Frontal cortex (tissue), 4 donors: ENCODE measurements around the gene ZNF687. TPM values are rescaled to one million over a fixed set of nuclear protein-coding genes. Genes with fewer than 3 reads are reported as not detected.
"Not testable (repeated sequence)": the region's sequence is repeated elsewhere in the genome, so short reads cannot be mapped to it uniquely, and the experiment has no call there.

Experiments used
- DNase-seq, 2 donors: peaks; one replicate each; pipeline ENCODE4 v3.0.0; 2012; ENCODE audit warnings: low spot score in 2 of 2
- FAIRE-seq: peaks from 2 replicates; lab custom pipeline; 2012; peaks lifted over from hg19 to GRCh38; lab: Jason Lieb, UNC
- total RNA-seq: library from RNA; depleted of rRNA; stranded (reverse); fragments of >200 nt; gene quantifications from one replicate; pipeline ENCODE4 v1.2.3, GENCODE V29; 2014
- donor health status: control.
- donor health status: control.
- donor health status: control.

Gene ZNF687
- total RNA-seq, 1 donor from 2014 or later = 4.9 TPM

DNA sequence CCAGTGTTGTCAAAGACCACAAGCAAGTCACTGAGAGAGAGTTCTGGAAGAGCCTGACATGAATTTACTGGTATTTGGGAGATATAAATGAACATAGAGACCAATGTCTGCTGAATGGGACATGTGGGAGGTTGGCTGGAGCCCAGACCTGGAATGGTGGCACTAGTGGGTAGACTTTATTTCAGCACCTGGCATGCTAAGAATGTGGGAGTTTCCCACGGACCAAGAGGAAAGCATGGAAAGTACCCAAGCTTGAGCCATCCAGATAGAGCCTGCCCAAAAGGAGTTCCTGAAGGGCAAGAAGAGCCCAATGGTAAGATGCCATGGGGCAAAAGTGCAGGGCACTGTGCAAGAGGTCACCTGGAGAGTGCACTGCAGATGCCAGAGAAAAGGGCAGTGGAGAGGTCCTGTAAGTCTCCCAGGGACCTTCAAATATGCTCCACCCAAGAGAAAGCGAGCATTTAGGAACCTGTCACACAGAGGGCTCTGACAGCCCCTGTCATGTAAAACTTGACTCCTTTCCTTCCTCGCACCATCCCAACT lies 8.1 kb upstream of the ZNF687 start:
- DNase-seq = no peak
- FAIRE-seq = no peak

DNA sequence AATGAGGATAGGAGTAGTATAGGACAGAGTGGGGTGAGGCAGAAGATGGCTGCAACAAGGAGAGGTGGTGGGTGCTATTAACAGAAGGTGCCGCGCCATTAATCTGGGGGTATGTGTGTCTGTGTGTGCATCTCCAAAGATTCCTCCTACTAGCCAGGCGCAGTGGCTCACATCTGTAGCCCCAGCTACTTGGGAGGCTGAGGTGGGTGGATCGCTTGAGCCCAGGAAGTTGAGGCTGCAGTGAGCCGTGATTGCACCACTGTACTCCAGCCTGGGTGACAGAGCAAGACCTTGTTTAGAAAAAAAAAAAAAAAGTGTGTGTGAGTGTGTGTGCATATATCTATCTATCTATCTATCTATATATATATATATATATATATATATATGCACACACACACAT lies 6.8 kb upstream of the ZNF687 start:
- not testable (repeated sequence) for DNase-seq, FAIRE-seq

DNA sequence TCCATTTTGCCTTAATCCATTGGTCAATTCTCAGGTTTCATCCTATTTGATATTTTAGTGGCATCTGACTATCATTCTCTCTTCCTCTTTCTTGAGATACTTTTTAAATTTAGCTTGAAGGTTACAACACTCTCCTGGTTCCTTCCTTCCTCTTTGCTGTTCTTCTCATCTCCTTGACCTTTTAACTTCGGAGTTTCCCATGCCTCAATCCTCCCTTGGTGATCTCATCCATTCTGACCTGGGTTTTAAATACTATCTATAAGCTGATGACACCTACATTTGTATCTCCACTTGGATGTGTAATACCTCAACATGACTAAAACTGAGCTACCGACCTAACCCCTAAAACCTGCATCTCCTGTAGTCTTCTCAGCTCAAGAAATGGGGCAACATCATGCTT lies 4.8 kb upstream of the ZNF687 start:
- FAIRE-seq = no peak
- DNase-seq = no peak

GRCh38 chr1:151281225-151281968 lies 702 bp upstream of the ZNF687 start:
- DNase-seq (peak; percentile 88 to 93), FAIRE-seq (peak; percentile 6)

GRCh38 chr1:151282883-151283725 lies 1.0 kb downstream of the ZNF687 start:
- DNase-seq (peak in 1 of 2 donors; percentile 17), FAIRE-seq (no peak)

DNA sequence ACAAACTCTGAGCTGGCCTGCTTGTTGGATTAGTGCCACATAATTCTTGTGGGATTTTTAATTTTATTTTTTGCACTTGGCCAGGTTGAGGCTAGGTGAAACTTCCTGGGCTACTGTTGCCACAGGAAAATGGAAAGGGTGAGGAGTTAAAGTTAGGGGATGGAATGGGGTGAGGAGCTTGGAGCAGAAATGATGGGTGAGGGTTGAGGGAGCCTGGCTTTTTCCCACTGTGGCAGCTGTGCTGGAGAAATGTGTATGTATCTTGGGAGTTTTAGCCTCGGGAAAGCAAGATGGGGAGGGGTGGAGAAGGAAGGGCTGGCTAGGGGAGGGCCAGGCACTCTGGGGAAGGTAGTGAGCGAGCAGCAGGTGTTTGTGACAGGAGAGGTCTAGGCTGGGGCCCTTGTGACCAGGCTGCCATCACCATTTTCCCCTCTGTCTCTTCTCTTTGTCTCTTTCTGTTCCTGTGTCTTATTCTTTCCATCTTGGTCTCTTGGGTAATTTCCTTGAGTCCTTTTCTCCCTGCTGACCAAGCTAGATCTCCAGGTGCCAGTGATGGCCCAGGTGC lies 2.0 kb downstream of the ZNF687 start:
- FAIRE-seq = no peak
- no peak for DNase-seq

- no peak for FAIRE-seq
- DNase-seq = peak in 1 of 2 donors; percentile 9
These were observed 4.7 kb downstream of the ZNF687 start for GRCh38 chr1:151286619-151287340.

GRCh38 chr1:151287341-151287699 lies 5.2 kb downstream of the ZNF687 start:
- FAIRE-seq = no peak

GRCh38 chr1:151287767-151288500 lies 5.8 kb downstream of the ZNF687 start:
- DNase-seq (no peak), FAIRE-seq (no peak)

More at GRCh38 chr1:151287341-151287699, 5.2 kb downstream of the ZNF687 start:
- DNase-seq = no peak

- FAIRE-seq = no peak
These were observed 6.4 kb downstream of the ZNF687 start for GRCh38 chr1:151288502-151288901.

DNA sequence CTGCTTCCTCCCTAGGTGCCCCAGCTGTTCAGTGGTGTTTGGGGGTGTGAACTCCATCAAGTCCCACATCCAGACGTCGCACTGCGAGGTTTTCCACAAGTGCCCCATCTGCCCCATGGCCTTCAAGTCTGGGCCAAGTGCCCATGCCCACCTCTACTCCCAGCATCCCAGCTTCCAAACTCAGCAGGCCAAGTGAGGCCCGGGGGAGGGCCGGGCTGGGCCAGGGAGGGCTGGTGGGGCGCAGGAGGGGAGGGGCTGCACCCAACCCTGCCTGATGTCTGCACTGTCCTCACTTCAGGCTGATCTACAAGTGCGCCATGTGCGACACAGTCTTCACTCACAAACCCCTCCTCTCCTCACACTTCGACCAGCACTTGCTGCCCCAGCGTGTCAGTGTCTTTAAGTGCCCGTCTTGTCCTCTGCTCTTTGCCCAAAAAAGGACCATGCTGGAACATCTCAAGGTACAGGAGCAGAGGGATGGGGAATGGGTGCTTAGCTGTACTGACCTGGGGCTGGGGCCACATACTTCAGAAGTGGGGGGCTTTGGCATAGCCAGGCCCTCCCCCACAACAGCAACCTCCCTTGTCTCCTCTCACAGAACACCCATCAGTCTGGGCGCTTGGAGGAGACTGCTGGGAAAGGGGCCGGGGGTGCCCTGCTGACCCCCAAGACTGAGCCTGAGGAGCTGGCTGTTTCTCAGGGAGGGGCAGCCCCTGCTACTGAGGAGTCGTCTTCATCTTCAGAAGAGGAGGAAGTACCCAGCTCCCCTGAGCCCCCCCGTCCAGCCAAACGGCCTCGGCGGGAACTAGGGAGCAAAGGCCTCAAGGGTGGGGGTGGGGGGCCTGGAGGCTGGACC lies 7.2 kb downstream of the ZNF687 start:
- DNase-seq (peak in 1 of 2 donors; percentile 9), FAIRE-seq (no peak)

More at GRCh38 chr1:151288502-151288901, 6.4 kb downstream of the ZNF687 start:
- DNase-seq = peak in 1 of 2 donors; percentile 9

DNA sequence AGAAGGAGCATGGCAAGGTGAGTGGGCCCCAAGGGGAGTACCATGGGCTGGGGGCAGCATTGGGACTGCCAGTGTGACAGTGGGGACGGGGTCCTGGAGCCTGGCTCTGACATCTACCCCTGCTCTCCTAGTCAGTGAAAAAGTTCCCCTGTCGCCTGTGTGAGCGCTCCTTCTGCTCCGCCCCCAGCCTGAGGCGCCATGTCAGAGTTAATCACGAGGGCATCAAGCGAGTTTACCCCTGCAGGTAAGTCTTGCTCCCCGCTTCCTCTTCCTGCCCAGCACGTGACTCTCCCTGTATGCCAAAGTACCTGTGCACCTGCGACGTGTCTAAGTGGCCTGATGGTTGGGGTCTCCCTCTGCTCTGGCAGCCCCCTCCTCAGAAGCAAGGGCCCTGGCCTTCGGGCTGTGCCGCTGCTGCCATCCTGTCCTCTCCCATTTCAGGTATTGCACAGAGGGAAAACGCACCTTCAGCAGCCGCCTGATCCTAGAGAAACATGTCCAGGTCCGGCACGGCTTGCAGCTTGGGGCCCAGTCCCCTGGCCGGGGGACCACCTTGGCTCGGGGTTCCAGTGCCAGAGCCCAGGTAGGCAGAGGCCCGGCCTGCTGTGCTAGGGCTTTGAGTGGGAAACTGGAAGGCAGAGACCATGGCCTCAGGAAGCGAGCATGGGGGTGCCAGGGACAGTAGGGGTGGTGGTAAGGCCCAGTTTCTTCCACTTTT lies 8.1 kb downstream of the ZNF687 start:
- FAIRE-seq (no peak), DNase-seq (peak in 1 of 2 donors; percentile 5)

GRCh38 chr1:151290709-151291303 lies 8.7 kb downstream of the ZNF687 start:
- DNase-seq = no peak

DNA sequence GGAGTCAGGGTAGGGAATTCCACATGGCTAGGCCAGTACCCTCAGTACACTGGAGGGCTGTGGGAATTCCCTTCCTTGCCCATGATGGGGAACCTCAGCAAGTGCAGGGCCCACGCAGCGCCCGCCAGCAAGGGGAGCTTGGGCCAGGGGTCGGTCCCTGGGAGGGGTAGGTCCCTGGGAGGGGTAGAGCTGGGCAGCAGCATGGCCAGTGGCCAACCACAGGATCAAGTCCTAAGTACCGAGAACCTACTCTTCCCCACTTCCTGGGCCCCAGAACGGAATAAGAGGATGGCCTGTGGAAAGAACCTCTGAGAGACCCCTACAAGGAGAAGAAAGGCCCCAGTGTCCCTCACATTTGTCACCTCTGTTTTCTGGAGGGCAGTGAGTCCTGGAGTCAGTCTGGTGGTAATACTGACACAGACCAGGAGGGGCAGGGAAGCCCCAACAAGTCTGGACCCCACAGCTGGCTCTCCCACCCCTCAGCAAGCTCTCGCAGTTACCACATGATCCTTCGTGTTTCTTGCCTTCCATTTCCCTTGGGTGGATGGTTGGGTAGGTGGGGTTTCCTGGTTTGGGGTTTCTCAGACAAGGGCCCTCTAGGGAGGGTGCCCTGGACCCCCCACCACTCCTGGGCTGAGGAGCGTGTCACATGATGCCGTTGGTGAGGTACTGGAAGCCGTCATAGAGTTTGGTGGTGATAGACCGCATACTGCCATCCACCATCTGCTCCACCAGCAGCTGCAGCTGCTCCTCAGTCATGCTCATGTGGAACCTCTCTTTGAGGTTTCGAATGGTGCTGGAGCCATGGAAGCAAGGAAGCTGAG lies 10.3 kb downstream of the ZNF687 start:
- DNase-seq (peak in 1 of 2 donors; percentile 14), FAIRE-seq (no peak)

More at GRCh38 chr1:151290709-151291303, 8.7 kb downstream of the ZNF687 start:
- FAIRE-seq = no peak

- no peak for FAIRE-seq
These were observed 11.0 kb downstream of the ZNF687 start for GRCh38 chr1:151293093-151293492.

GRCh38 chr1:151294742-151295462 lies 12.8 kb downstream of the ZNF687 start:
- DNase-seq (peak; percentile 58 to 65), FAIRE-seq (no peak)

More at GRCh38 chr1:151293093-151293492, 11.0 kb downstream of the ZNF687 start:
- no peak for DNase-seq
